ENCODE results near the gene SAT2.

DNA sequence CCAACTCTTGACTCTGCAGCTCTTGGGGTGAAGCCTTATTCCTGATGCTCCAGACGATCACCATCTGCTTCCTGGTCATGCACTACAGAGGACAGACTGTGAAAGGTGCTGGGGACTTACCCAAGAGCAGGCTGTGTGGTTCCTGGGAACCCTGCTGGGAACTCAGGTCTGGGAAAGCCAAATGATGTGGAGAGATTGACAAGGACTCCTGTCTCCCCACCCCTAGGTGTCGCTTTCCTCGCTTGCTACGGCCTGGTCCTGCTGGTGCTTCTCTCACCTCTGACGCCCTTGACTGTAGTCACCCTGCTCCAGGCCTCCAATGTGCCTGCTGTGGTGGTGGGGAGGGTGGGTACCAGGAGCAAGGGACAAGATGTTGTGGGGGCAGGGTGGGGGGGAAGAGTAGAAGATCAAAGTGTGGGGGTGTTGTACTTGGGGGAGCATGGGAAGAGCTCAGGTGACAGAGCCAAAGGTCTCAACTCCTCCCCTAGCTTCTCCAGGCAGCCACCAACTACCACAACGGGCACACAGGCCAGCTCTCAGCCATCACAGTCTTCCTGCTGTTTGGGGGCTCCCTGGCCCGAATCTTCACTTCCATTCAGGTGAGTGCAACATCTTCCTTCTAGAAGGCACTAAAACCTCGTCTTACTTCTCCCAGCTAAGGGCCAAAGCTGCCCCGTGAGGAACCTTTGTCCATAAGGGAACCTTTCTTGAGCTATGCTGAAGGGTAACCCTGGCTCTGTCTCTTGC, 40.8 kb downstream of the SAT2 start:
- no peak for TF ChIP-seq DNMT3B (CRISPR knock-in tag; conservative IDR thresholded peaks at IDR 0.05)
- TF ChIP-seq AFF4 (CRISPR knock-in tag; IDR thresholded peaks at IDR 0.05): no peak
- no peak for TF ChIP-seq FOXK1 (CRISPR knock-in tag; IDR thresholded peaks at IDR 0.05; ENCODE audit: borderline replicate concordance, low read depth)

Measured in HepG2 (cell line).